EL (cell line): ENCODE measurements around the gene CERS6.
A peak's percentile ranks its signal among the peaks of the same experiment; 100 is the strongest.

Experiments
- DNase-seq: peaks from one replicate; pipeline ENCODE4 v3.0.0-alpha.2; 2016

Gene CERS6

DNA sequence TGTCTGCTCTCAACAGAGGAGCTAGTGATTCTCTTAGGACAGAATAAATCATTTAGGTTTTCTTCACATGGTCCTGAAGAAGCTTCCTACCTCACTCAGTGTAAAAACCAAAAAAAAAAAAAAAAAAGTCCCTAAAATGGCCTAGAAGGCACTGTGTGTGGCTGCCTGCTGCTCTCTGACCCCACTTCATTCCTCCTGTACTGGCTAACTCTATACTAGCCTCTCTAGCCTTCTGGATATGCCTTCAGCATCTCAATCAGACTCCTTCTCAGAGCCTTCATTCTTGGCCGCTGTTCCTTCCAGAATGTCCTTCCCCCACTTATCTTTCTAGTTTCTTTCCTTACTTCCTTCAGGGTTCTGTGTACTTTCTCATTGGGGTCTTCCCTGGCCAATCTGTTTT lies 82.1 kb downstream of the CERS6 start:
- no peak for DNase-seq

- DNase-seq, result peak; percentile 52
These were observed 82.5 kb downstream of the CERS6 start for GRCh38 chr2:168538534-168538933.

DNA sequence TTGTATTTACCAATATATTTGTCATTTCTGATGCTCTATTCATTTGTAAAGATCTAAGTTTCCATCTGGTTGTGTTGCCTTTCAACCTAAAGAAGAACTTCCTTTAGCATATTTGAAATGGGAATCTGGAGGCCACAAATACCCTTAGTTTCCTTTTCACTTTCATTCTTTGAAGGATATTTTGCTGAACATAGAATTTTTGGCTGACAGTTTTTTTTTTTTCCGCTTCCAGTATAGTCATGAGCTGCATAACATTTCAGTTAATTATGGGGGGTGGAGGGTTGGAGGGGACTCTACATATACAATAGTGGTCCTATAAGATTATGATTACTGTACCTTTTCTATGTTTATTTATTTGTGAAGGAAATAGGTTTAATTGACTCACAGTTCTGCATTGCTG lies 83.9 kb downstream of the CERS6 start:
- DNase-seq, result no peak

- no peak for DNase-seq
These were observed 85.8 kb downstream of the CERS6 start for GRCh38 chr2:168541858-168542257.

DNA sequence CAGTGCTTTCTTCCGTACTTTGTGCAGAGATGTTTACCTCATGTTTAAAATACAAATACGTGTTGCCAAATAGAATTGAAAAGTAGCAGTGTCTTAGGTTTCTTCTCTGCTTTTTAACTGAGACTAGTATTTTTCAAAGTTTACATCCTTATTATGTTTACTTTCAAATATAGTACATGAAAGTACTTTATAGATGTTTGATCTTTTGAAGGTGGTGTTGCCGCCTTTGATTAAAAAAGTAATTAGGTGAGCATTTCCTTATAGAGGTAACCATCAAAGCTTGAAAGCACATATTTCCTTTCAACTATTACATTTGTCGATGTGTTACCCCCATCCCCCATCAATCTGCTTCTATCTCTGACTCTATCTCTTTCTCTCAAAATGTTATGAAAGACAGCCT lies 87.0 kb downstream of the CERS6 start:
- DNase-seq, result no peak

DNA sequence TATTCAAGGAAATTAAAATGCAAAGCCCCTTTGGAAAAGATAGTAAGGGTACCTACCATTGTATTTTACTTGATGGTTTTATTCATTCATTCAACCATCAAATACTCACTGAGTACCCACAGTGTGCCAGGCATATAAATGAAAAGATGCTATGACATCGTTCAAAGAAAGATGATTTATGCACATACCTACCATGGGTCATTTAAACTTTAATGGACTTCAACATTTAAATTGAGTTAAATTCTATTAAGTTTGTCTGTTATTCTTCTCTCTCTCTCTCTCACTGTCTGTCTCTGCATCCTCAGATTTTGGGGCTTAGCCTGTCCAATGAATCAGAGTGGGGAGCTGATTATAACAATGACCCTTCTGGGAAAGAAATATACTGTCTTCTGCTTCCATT lies 87.9 kb downstream of the CERS6 start:
- DNase-seq, result no peak

GRCh38 chr2:168545439-168546082 lies 89.5 kb downstream of the CERS6 start:
- DNase-seq, result peak; percentile 91

GRCh38 chr2:168550670-168551069 lies 94.6 kb downstream of the CERS6 start:
- no peak for DNase-seq

GRCh38 chr2:168552450-168552856 lies 96.4 kb downstream of the CERS6 start:
- no peak for DNase-seq

DNA sequence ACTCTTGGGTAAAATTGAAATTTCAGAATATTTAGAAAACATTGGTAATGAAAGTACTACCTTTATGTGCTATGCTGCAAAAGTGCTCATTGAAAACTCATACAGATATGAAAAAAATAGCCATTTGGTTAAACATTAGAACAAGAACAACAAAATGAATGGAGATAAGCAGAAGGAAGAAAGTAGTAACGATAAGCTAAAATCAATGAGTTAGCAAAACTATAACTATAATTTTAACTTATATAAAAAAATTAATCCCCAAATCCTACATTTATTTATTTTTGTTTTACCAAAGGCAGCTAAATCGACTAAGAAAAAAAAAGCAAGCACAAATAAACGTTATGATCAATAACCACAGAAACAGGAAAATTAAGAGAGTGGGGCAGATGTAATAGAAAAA lies 99.2 kb downstream of the CERS6 start:
- no peak for DNase-seq

- DNase-seq, result peak; percentile 5
These were observed 103.1 kb downstream of the CERS6 start for GRCh38 chr2:168559187-168559586.

GRCh38 chr2:168560817-168561499 lies 104.9 kb downstream of the CERS6 start:
- no peak for DNase-seq

DNA sequence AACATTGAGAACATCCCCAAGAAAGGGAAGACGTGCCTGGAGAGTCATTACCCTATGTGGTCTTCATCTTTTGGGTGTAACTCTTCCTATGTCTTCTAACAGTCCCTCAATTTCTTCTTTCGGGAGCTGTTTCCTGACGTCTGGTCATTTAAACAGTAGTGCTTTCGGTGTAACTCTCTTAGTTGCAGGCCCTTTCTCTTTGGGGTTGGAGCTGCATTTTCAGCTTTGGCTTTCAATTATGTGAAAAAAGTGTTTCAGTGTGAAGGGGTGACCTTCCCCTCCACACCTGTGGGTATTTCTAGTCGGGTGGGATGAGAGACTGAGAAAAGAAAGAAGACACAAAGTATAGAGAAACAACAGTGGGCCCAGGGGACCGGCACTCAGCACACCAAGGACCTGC lies 105.9 kb downstream of the CERS6 start:
- DNase-seq, result no peak

DNA sequence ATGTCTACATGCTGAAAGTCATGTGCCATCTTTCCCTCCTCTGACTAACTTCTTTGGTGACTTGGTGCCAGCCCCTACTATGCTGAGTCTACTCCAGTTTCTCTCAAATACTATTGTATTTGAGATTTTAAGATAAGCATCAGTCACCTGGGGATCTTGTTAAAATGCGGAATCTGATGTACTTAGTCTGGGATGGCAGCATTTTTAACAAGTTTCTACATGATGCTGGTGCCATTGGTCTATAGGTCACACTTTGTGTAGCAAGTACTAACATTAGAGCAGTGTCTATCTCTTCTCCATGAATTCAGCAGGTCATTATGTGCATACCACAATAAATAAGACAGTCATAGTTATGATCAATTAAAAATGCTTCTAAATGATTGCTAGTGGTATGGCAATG lies 106.9 kb downstream of the CERS6 start:
- no peak for DNase-seq

- no peak for DNase-seq
These were observed 108.6 kb downstream of the CERS6 start for GRCh38 chr2:168564641-168565040.

DNA sequence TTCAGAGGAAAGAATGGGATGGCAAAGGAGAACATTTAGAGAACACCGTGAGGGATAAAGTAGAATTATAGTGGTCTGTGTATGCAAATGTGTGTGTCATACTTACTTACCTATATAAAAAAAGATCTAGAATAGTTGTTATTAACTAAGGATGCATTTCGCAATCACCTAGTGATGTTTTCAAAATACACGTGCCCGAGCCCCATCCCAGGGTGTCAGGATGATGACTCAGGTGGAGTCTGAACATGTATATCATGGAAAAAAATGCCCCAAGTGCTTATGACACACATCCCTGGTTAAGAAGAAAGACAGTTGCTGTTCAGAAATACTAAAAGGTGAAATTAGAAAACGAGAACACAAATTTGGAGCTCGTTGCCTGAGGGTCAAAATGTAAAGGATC lies 109.0 kb downstream of the CERS6 start:
- DNase-seq, result peak; percentile 62

- DNase-seq, result no peak
These were observed 109.4 kb downstream of the CERS6 start for GRCh38 chr2:168565512-168565911.

DNA sequence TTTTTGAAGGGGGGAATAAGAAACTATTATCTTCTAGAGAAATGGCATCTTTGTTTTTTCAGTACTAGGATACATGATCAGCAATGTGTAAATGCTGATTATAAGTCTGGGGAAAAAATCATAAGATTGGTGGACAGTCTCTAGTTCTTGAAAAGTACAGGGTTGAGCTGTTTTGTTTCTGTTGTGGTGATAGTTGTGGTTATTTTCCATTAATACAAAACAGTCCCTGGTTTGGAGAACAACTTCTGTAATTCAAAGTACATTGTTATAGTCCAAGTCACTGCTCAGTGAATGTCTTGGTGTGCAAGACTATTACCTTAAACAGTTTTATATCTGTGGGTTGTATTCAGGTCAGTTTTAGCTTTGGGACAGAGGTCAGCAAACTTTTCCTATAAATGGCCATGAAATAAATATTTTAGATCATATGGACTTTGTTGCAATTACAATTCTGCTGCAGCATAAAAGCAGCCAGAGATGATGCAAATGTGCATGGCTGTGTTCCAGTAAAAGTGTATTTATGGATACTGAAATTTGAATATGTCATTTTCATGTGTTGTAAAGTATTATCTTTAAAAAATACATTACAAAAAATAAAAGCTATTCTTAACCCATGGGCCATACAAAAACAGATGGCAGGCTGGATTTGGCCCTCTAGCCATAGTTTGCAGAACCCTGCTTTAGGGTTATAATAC lies 111.0 kb downstream of the CERS6 start:
- no peak for DNase-seq

- DNase-seq, result no peak
These were observed 111.8 kb downstream of the CERS6 start for GRCh38 chr2:168567836-168568235.

DNA sequence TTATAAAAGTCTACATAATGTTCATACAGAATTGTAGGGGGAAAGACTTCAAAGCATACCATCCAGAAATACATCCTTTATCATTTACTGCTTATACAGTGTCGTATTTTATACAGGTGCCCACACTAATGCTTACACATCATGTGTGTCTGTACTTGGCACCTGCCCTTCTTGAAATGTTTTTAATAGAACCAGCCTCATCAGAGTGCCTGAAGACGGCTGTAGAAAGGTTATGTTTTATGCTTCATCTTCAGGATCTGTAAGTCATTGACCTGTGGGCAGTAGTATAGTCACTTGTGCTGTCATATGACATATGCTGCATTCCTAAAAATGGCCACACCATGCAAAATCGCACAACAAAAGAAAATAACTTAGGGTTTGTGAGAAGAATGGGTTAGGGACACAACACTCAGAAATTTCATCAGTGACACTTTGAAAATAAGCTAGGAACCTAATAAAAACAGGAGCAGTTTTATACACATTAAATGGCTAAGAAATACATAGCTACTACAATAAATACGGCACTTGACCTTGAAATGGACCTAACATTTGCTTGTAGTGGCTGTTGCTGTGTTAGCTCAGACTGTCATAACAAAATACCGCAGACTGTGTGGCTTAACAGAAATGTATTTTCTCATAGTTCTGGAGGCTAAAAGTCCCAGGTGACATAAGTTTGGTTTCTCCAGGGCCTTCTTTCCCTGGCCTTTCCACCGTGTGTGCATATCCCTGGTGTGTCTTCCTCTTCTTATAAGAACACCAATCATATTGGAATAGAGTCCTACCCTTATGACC lies 112.6 kb downstream of the CERS6 start:
- no peak for DNase-seq

DNA sequence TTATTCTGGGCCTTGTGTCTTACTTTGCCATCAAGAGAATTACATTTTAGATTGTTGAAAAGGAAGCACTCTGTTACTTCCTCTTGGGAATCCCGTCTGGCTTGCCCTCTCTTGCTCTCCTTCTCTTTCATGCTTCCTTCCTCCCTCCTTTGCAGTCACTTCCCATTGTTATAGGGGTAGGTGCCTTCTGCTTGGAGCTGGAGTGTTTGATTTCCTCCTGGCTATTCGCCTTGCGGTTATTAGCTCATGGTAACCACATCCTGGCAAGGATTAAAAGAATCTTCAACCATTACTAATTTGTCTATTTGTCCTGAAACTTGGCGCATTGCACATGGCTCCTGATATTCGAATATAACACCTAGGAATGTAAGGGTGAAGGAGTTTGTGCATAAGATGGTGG lies 115.0 kb downstream of the CERS6 start:
- peak; percentile 9 for DNase-seq

DNA sequence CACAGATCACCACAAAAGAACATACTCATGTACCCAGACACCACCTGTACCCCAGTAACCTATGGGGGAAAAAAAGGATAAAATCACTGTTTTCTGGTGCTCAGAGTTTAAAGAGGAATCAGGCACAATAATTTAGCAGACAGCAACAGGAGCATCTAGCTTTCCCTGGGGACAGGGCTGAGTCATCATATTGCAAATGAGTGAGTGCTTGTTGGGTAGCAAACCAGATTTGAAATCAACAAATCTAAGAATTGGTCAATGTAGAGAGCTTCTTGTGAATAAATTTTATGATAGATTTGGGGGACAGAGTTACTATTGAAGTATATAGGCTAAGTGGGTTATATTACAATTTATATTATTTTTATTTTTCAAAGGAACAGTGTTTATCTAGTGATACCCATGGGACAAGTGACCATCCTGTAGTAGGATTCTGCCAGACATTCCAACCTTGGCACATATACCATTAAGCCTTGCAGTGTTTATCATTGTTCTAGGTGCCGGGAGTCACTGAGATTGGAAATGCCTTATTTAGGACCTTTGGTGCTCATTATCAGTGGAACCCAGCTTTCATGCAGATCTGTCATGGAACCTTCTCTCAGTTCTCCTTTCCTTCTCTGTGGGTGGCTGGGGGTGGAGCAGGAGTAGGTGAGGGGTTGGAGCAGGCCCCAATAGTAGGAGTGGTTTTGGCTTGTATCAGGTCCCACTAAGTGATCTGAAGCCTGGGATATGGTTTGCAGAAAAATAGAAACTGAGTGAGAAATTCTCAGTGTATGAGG lies 117.2 kb downstream of the CERS6 start:
- DNase-seq, result peak; percentile 37
